NCI-H748 treated with DMSO at 0.1 percent for 48 hours (cell line): Measurements from ENCODE around the gene SMARCD1.
"Not testable (repeated sequence)": the region's sequence is repeated elsewhere in the genome, so short reads cannot be mapped to it uniquely, and the experiment has no call there.

Experiments
- DNase-seq: peaks from one replicate; lab custom pipeline; 2025; lab: John Stamatoyannopoulos, UW

The SMARCD1 gene

GRCh38 chr12:50077099-50077498 lies 8.0 kb upstream of the SMARCD1 start:
- no peak for DNase-seq

- no peak for DNase-seq
These were observed 6.9 kb upstream of the SMARCD1 start for GRCh38 chr12:50078281-50078680.

DNA sequence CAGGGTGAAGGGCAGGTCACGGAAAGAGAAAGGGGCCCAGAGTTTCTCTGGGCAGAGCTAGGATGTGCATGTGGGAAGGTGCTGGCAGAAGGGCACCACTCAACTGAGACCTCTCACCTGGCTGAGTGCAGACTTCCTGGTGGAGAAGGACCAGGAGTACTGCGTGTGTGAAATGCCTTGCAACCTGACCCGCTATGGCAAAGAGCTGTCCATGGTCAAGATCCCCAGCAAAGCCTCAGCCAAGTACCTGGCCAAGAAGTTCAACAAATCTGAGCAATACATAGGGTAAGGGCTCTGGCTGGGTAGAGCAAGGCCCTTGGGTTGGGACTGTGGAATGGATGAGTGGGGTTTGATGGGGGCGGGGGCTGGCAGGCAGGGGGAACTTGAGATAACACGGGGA lies 5.4 kb upstream of the SMARCD1 start:
- no peak for DNase-seq

DNA sequence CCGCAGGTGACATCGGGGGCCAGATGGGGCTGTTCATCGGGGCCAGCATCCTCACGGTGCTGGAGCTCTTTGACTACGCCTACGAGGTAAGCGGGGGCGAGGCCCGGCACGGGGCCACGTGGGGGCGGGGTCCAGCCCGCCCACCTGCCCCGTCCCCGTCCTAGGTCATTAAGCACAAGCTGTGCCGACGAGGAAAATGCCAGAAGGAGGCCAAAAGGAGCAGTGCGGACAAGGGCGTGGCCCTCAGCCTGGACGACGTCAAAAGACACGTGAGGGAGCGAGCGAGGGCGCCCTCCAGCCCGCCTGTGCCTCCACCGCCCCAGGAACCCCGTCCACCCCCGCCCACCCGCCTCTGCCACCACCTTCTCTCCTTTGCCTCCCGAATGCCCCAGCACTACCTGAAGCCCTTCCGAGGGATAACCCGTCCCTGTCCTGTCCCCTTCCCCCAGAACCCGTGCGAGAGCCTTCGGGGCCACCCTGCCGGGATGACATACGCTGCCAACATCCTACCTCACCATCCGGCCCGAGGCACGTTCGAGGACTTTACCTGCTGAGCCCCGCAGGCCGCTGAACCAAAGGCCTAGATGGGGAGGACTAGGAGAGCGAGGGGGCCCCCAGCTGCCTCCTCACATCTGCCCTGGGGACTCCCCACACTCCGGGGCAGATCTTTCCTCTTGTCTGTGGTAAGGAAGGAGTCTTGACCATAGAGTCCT lies 3.9 kb upstream of the SMARCD1 start:
- no peak for DNase-seq

DNA sequence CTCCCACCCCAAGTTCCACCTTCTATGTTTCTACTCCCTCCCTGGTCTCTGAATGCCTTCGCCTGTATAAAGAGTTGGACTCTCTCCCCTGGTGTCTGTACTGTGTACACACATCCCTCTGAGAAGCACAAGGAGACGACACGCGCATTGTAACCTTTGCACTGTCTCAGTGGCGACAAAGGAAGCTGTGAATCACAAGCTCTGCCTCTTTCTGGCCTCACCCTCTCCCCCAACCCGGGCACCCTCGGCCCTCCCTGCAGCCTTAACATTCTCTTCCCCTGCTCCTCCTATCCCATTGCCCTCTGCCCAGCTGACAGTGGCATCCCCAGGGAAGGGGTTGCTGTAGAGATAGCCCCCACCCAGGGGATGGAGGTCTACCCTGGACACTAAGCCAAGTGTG lies 2.5 kb upstream of the SMARCD1 start:
- DNase-seq, result no peak

DNA sequence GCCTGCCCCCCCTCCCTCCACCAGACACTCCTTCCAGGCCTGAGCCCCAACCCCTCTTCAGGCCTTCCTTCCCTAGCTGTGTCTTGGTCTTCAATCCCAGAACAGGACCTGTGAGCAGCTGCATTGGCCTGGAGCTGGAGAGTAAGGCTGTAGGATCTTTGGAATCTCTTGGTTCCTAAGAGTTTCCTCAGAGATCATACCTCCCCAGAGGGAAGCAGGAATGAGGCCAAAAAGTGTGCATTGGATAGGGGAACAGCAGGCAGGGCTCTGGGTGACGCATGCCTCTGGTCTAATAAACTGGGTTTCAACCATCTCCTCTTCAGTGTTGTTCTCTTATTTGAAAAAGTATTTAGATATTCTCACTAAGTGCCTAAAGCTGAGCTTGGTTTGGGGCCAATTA lies 1.8 kb upstream of the SMARCD1 start:
- no peak for DNase-seq

- not testable (repeated sequence) for DNase-seq
These were observed 750 bp upstream of the SMARCD1 start for GRCh38 chr12:50084409-50084774.

- no peak for DNase-seq
These were observed 502 bp downstream of the SMARCD1 start for GRCh38 chr12:50085615-50086072.

DNA sequence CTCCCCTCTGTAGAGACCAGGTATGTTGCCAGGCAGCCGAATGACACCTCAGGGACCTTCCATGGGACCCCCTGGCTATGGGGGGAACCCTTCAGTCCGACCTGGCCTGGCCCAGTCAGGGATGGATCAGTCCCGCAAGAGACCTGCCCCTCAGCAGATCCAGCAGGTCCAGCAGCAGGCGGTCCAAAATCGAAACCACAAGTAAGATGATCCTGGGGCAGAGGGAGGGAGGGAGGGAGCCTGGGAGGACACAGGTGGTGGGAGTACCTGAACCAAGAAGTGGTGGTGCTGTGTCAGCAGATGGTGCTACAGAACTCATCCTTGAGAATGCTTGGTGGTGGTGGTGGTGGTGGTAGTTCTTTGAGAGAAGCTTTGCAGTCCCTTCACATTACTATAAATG lies 1.0 kb downstream of the SMARCD1 start:
- DNase-seq, result no peak

GRCh38 chr12:50087151-50087550 lies 2.0 kb downstream of the SMARCD1 start:
- no peak for DNase-seq

- DNase-seq, result no peak
These were observed 2.9 kb downstream of the SMARCD1 start for GRCh38 chr12:50087995-50088394.

DNA sequence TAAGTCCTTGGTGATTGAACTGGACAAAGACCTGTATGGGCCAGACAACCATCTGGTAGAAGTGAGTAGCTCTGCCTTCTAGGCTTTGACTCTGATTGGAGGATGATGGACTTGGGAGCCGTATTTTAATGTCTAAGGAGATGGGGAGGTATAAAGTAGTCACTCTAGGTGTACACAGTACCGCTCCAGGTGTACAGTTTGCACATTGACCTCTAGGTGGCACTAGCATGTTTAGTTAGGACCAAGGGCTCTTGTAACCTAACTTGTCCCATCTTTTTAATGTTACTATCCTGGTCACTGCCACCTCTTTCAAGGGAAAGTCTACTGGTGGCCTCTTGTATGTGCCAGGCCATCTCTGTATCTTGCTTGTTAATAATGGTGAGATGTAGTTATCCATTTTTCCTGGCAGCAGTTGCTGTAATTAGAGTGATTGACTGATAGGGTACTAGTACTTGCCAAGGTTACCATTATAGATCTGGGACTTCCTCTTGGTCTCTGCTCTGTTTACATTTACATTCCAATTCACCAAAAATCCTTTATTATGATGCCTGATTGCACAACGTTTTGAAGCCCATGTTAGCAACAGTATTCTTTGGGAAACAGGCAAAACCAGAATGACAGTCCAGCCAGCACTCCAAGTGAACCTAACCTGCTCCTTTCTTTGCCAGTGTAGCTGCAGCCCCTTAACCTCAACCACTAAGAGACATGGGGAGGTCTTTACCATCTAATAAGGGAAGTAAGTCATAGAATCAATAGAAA lies 3.6 kb downstream of the SMARCD1 start:
- DNase-seq, result peak; percentile 66

DNA sequence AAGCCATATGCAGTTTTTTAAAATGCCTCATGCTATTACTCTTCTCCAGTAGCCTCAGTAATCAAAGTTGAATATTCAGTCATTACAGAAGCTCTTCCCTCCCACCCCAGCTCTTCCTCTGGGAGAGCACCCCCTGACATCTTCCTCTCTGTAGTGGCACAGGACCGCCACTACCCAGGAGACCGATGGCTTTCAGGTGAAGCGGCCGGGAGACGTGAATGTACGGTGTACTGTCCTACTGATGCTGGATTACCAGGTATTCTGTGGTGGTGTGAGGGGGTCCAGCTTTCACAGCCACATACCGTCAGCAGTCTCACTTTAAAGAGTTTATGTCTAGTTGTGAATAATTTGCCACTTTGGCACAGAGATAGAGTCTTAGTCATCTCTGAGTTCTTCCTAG lies 4.6 kb downstream of the SMARCD1 start:
- no peak for DNase-seq

DNA sequence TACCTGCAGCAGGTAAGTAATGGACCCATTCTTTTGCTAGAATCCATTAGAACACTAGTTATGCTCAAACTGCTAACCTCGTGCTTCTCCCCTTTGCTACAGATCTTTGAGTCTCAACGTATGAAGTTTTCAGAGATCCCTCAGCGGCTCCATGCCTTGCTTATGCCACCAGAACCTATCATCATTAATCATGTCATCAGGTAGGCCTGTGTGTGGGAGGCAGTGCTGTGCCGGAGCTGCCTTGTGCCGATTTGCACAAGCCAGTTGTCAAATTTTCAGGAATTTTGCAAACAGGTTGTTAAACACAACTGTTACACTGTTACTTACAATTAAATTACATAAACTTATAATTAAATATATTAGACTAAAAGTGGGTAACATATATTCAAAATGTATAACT lies 5.2 kb downstream of the SMARCD1 start:
- no peak for DNase-seq

- DNase-seq, result no peak
These were observed 12.8 kb downstream of the SMARCD1 start for GRCh38 chr12:50097952-50098351.

GRCh38 chr12:50099302-50100008 lies 14.3 kb downstream of the SMARCD1 start:
- no peak for DNase-seq

GRCh38 chr12:50100561-50100960 lies 15.4 kb downstream of the SMARCD1 start:
- DNase-seq, result no peak

DNA sequence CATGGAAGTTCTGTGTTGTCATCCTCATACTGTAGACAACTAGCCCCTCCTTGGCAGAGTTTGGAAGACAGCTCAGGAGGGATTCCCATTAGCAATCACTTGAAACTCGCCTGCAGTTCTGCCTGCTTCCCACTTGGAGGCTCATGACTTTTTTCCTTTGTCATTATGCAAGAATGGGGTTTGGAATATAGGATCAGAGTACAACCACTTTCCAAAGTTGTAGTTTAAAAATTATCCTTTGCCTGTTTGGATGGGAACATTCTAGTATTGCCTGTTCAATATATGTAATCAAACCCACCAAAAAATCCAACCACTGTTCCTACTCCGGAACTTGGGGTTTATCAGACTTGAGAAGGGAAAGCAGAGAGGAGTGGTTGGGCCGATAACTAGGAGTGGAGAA lies 16.5 kb downstream of the SMARCD1 start:
- no peak for DNase-seq

DNA sequence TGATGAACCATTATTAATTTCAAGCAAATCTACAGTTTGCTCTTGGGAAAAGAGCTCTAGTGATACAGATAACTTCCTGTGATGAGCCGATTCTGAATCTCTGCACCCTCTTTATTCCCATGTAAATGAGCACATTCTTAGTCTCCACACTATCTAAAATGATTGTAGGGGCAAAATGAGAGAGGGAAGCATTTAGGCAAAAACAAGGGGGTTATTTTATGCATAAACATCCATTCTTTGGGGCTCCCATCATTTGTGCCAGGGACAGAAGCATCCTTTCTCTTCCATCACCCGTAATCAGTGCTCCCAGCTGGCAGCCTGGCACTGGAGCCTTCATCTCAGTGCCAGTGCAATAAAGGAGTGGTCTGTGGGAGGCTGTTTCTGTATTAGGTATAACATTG lies 17.0 kb downstream of the SMARCD1 start:
- DNase-seq, result no peak

DNA sequence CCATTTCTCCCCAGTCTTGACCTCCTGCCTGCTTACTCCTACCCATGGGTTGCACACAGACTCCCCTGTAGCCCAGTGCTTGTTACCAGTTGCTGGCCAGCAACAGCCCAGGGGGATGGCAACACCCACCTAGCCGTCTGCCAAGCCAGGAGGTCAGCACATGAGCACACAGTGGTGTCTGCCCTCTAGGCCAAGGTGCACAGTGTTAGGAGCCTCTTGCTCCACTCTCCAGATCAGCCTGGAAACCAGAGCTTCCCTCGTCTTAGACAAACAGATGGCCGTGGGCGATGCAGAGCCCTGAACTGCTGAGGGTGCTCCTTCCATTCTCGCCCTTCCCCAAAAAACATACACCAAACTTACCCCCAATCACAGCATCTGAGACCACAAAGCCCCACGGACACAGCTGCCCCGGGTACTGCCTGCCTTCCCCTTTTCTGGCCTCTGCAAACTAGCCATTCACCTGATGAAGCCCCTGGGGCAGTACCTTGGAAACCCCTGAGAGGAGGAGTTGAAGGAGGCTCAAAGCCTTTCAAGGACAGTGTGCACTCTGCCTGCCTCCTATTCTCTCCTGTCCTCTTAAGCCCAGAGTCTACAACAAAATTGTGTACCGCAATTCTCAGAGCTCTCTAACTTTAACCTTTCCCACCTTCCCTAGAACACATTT lies 17.6 kb downstream of the SMARCD1 start:
- no peak for DNase-seq

DNA sequence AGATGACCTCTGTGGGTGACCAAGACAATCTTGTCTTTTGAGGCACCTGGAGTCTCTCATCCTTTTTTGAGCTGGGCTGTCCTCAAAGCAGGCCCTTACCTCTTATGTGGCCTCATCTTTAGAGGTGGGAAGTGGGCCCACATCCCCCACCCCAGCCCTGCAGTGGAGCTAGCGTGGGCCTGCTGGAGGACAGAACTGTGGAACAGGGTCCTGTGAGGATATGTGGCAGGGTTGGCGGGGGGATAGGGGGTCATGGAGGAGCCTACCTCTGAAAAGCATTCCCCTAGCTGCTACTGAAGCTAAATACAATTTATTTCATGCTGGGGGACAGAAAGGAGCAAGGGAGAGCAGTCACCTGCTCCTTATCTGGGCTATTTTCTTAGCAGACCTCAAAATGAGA lies 18.2 kb downstream of the SMARCD1 start:
- no peak for DNase-seq

GRCh38 chr12:50103767-50104321 lies 18.7 kb downstream of the SMARCD1 start, which contains the start of gene GPD1:
Gene GPD1, plus strand, starts transcription at chr12:50104008. Its CDS starts 43 bp downstream, at chr12:50104051.
- no peak for DNase-seq
